ENCODE results near the gene TNFRSF1A.

DNA sequence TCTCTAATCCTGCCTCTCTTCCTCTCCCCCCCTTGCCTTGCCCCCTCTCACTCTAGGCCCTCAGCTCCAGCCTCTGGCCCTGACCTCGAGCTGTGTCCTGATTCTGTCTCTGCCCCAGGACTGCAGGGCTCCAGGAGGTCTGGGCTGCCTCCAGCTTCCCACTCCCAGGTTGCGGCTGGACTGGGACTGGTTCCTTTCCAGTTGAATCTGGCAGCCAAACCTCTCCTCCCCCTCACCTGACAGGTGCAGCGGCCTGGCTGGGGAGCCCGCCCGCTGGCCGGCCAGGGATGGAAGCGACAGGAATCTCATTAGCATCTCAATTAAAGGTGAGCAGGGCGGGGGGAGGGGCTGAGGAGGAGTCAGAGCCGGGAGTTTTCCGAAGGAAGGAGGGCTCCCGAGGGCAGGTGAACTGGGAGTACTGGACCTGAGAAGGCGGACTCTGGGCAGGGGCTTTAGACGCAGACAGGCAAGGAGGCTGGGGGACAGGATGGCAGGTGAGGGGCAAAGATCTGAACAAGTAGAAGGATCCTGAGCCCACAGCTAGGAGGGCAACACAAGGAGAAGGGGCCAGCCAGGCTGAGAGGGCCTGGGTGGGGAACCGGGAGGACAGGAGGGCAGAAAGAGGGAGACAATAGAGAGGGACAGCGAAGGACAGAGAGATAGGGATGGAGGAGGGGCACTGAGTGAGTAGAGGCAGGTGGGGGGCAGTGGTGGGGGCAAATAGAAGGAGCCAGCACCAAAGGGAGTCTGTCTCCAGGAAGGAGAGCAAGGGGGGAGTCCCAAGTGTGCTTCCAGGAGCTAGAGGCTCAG lies 33.6 kb upstream of the TNFRSF1A start, which contains the start of gene SCNN1A:
- TF ChIP-seq FOXK1 (CRISPR knock-in tag; IDR thresholded peaks at IDR 0.05), result peak; percentile 80
- TF ChIP-seq, protein P1, sequence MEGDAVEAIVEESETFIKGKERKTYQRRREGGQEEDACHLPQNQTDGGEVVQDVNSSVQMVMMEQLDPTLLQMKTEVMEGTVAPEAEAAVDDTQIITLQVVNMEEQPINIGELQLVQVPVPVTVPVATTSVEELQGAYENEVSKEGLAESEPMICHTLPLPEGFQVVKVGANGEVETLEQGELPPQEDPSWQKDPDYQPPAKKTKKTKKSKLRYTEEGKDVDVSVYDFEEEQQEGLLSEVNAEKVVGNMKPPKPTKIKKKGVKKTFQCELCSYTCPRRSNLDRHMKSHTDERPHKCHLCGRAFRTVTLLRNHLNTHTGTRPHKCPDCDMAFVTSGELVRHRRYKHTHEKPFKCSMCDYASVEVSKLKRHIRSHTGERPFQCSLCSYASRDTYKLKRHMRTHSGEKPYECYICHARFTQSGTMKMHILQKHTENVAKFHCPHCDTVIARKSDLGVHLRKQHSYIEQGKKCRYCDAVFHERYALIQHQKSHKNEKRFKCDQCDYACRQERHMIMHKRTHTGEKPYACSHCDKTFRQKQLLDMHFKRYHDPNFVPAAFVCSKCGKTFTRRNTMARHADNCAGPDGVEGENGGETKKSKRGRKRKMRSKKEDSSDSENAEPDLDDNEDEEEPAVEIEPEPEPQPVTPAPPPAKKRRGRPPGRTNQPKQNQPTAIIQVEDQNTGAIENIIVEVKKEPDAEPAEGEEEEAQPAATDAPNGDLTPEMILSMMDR (IDR thresholded peaks at IDR 0.05), result no peak
- no peak for TF ChIP-seq RORB (CRISPR knock-in tag; IDR thresholded peaks at IDR 0.05)
- TF ChIP-seq ATF3 (CRISPR knock-in tag; conservative IDR thresholded peaks at IDR 0.05), result no peak
- no peak for TF ChIP-seq TP53 (CRISPR knock-in tag; IDR thresholded peaks at IDR 0.05)
